NB4 (cell line): ENCODE data around the gene GON4L.

Experiments
- POLR2A ChIP-seq: IDR thresholded peaks from 2 replicates; pipeline ENCODE4 v1.6.1; 2011; ENCODE audit warnings: mild to moderate bottlenecking; ENCODE audit not compliant: insufficient read length; ENCODE audit errors: extremely low read depth
- TF ChIP-seq, protein P1 (sequence below): IDR thresholded peaks from one replicate; pipeline ENCODE4 v1.5.1; 2012; ENCODE audit warnings: low read depth, low read length

GRCh38 chr1:155882235-155882634, 25.2 kb upstream of the GON4L start:
- TF ChIP-seq, protein P1, sequence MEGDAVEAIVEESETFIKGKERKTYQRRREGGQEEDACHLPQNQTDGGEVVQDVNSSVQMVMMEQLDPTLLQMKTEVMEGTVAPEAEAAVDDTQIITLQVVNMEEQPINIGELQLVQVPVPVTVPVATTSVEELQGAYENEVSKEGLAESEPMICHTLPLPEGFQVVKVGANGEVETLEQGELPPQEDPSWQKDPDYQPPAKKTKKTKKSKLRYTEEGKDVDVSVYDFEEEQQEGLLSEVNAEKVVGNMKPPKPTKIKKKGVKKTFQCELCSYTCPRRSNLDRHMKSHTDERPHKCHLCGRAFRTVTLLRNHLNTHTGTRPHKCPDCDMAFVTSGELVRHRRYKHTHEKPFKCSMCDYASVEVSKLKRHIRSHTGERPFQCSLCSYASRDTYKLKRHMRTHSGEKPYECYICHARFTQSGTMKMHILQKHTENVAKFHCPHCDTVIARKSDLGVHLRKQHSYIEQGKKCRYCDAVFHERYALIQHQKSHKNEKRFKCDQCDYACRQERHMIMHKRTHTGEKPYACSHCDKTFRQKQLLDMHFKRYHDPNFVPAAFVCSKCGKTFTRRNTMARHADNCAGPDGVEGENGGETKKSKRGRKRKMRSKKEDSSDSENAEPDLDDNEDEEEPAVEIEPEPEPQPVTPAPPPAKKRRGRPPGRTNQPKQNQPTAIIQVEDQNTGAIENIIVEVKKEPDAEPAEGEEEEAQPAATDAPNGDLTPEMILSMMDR, result no peak
- no peak for TF ChIP-seq POLR2A
